Fibroblast of lung (primary cell): ENCODE data around the gene CCDC198.

Experiments
- EZH2 ChIP-seq: IDR thresholded peaks from 2 replicates; pipeline ENCODE4 v1.5.1; 2012; ENCODE audit warnings: low read length, control low read depth, mild to moderate bottlenecking; ENCODE audit errors: missing control alignments
- TF ChIP-seq, protein P1 (sequence below), 2 donors: IDR thresholded peaks in 1 of 2; conservative IDR thresholded peaks in 1 of 2; 1 replicate in 1 of 2; 2 replicates in 1 of 2; pipeline ENCODE4 v1.5.1; 2011 to 2012; ENCODE audit warnings: low read length in 2 of 2, control low read depth in 1 of 2, inconsistent platforms in 1 of 2, low read depth in 1 of 2, mild to moderate bottlenecking in 1 of 2

GRCh38 chr14:57470909-57471308 lies 22.7 kb downstream of the CCDC198 start:
- TF ChIP-seq, protein P1, sequence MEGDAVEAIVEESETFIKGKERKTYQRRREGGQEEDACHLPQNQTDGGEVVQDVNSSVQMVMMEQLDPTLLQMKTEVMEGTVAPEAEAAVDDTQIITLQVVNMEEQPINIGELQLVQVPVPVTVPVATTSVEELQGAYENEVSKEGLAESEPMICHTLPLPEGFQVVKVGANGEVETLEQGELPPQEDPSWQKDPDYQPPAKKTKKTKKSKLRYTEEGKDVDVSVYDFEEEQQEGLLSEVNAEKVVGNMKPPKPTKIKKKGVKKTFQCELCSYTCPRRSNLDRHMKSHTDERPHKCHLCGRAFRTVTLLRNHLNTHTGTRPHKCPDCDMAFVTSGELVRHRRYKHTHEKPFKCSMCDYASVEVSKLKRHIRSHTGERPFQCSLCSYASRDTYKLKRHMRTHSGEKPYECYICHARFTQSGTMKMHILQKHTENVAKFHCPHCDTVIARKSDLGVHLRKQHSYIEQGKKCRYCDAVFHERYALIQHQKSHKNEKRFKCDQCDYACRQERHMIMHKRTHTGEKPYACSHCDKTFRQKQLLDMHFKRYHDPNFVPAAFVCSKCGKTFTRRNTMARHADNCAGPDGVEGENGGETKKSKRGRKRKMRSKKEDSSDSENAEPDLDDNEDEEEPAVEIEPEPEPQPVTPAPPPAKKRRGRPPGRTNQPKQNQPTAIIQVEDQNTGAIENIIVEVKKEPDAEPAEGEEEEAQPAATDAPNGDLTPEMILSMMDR (conservative IDR thresholded peaks at IDR 0.05 in 1 of 2, IDR thresholded peaks at IDR 0.05 in 1 of 2; ENCODE audit: low read depth in 1 of 2, low read length in 2 of 2), result no peak
- TF ChIP-seq EZH2, result no peak
